H1 (cell line): Measurements from ENCODE around the gene ADAM23. TPM values are rescaled to one million over a fixed set of nuclear protein-coding genes. Genes with fewer than 3 reads are reported as not detected.

Source experiments
- CTCF ChIA-PET: fragments of 300-600 bp; sonication (Branson Sonifier 250); formaldehyde crosslinking; loops from one replicate; lab custom pipeline; 2021; ENCODE audit not compliant: partially characterized antibody; lab: Charles Lee
- POLR2A ChIA-PET: fragments of 300-600 bp; sonication (Branson Sonifier 250); formaldehyde crosslinking; loops from one replicate; lab custom pipeline; 2021; ENCODE audit warnings: inconsistent platforms; ENCODE audit not compliant: partially characterized antibody; lab: Charles Lee
- DNase-seq, 2 experiments: peaks; one replicate each; pipeline versions ENCODE4 v3.0.0 to v3.0.0-alpha.2; 2010 to 2022; ENCODE audit warnings: low spot score in 2 of 2, low read depth in 1 of 2, mixed read lengths in 1 of 2
- FAIRE-seq: peaks from 2 replicates; lab custom pipeline; 2011; peaks lifted over from hg19 to GRCh38; lab: Jason Lieb, UNC
- H2AFZ ChIP-seq: 2 replicates; pipeline ENCODE4 v1.8.1; 2012; ENCODE audit warnings: low read length, inconsistent platforms
- H2AK5ac ChIP-seq: 2 replicates; pipeline ENCODE4 v1.6.1; 2013; ENCODE audit warnings: low read depth, low read length
- H2BK120ac ChIP-seq: replicated peaks from 2 replicates; pipeline ENCODE3; 2013; ENCODE audit warnings: low read depth, low read length, inconsistent platforms
- H2BK12ac ChIP-seq: 2 replicates; pipeline ENCODE4 v1.6.1; 2013; ENCODE audit warnings: low read depth, low read length
- H2BK15ac ChIP-seq: 2 replicates; pipeline ENCODE4 v1.6.1; 2013; ENCODE audit warnings: low read length
- H2BK20ac ChIP-seq: 2 replicates; pipeline ENCODE4 v1.6.1; 2013; ENCODE audit warnings: low read length
- H2BK5ac ChIP-seq: 2 replicates; pipeline ENCODE4 v1.6.1; 2013; ENCODE audit warnings: low read depth, low read length
- H3K14ac ChIP-seq: 2 replicates; pipeline ENCODE4 v1.6.1; 2013; ENCODE audit warnings: inconsistent platforms; ENCODE audit not compliant: insufficient read length
- H3K18ac ChIP-seq: 2 replicates; pipeline ENCODE4 v1.6.1; 2013; ENCODE audit warnings: low read length; ENCODE audit errors: extremely low read depth
- H3K23ac ChIP-seq: 2 replicates; pipeline ENCODE4 v1.6.1; 2013; ENCODE audit warnings: inconsistent platforms; ENCODE audit not compliant: insufficient read length
- H3K23me2 ChIP-seq: 2 replicates; pipeline ENCODE4 v1.6.1; 2013; ENCODE audit warnings: low read depth, low read length
- H3K27ac ChIP-seq: 2 replicates; pipeline ENCODE4 v1.6.1; 2011; ENCODE audit warnings: low read depth, low read length, inconsistent platforms
- H3K27me3 ChIP-seq, 4 experiments: replicated peaks in 1 of 4; 1 replicate in 1 of 4; 2 replicates in 3 of 4; pipeline versions ENCODE4 v1.6.1 to v1.8.1; 2011 to 2013; ENCODE audit warnings: low read length in 3 of 4, mild to moderate bottlenecking in 3 of 4, inconsistent platforms in 2 of 4, mixed read lengths in 2 of 4, moderate library complexity in 1 of 4; ENCODE audit not compliant: control insufficient read depth in 3 of 4, insufficient read depth in 3 of 4; ENCODE audit errors: extremely low read depth in 1 of 4
- H3K36me3 ChIP-seq, 4 experiments: 2 replicates each; pipeline versions ENCODE4 v1.6.1 to v1.8.1; 2011 to 2013; ENCODE audit warnings: mild to moderate bottlenecking in 4 of 4, low read length in 3 of 4, moderate library complexity in 2 of 4, control low read depth in 1 of 4, inconsistent platforms in 1 of 4; ENCODE audit not compliant: insufficient read depth in 4 of 4, control insufficient read depth in 2 of 4
- H3K4ac ChIP-seq: replicated peaks from 2 replicates; pipeline ENCODE3; 2013; ENCODE audit warnings: low read length, low read depth, mixed read lengths, inconsistent platforms; ENCODE audit not compliant: insufficient read length
- H3K4me1 ChIP-seq, 4 experiments: replicated peaks in 1 of 4; 1 replicate in 1 of 4; 2 replicates in 3 of 4; pipeline versions ENCODE4 v1.6.1 to v1.8.1; 2011 to 2013; ENCODE audit warnings: low read length in 3 of 4, inconsistent platforms in 2 of 4, mixed read lengths in 1 of 4; ENCODE audit not compliant: insufficient read depth in 4 of 4, control insufficient read depth in 3 of 4
- H3K4me2 ChIP-seq, 2 experiments: 2 replicates each; pipeline versions ENCODE4 v1.6.1 to v1.8.1; 2011 to 2013; ENCODE audit warnings: low read depth in 2 of 2, low read length in 2 of 2, control low read depth in 1 of 2, inconsistent platforms in 1 of 2, mild to moderate bottlenecking in 1 of 2; ENCODE audit not compliant: insufficient read depth in 1 of 2
- H3K4me3 ChIP-seq, 4 experiments: fragments of 200-600, 300-600 bp in 1 of 4; sonication (generic), shearing (Covaris generic), sonication (Bioruptor Twin) in 1 of 4; 2 replicates each; pipeline versions ENCODE4 v1.5.1 to v1.8.1; 2011 to 2016; ENCODE audit warnings: low read length in 4 of 4, low read depth in 3 of 4, control low read depth in 2 of 4, inconsistent platforms in 2 of 4, mild to moderate bottlenecking in 2 of 4, mixed read lengths in 1 of 4, moderate library complexity in 1 of 4; ENCODE audit not compliant: insufficient read depth in 2 of 4; ENCODE audit errors: extremely low read depth in 1 of 4
- H3K56ac ChIP-seq: replicated peaks from 2 replicates; pipeline ENCODE3; 2013; ENCODE audit warnings: low read depth, mild to moderate bottlenecking, mixed read lengths, low read length, inconsistent platforms; ENCODE audit not compliant: insufficient read length
- H3K79me1 ChIP-seq: 2 replicates; pipeline ENCODE4 v1.6.1; 2013; ENCODE audit warnings: low read depth, low read length, control low read depth
- H3K79me2 ChIP-seq, 2 experiments: 2 replicates each; pipeline versions ENCODE4 v1.6.1 to v1.8.1; 2012 to 2013; ENCODE audit warnings: low read length in 2 of 2, mild to moderate bottlenecking in 2 of 2, inconsistent platforms in 1 of 2; ENCODE audit not compliant: insufficient read depth in 2 of 2, control insufficient read depth in 1 of 2
- H3K9ac ChIP-seq, 4 experiments: replicated peaks in 1 of 4; 1 replicate in 1 of 4; 2 replicates in 3 of 4; pipeline versions ENCODE4 v1.6.1 to v1.8.1; 2011 to 2013; ENCODE audit warnings: low read depth in 3 of 4, low read length in 3 of 4, control low read depth in 2 of 4, mild to moderate bottlenecking in 2 of 4, moderate library complexity in 2 of 4, inconsistent platforms in 1 of 4; ENCODE audit errors: extremely low read depth in 1 of 4
- H3K9me3 ChIP-seq, 2 experiments: 2 replicates each; pipeline versions ENCODE4 v1.6.1 to v1.8.1; 2012 to 2013; ENCODE audit warnings: mild to moderate bottlenecking in 2 of 2, moderate library complexity in 2 of 2, control low read depth in 1 of 2, inconsistent platforms in 1 of 2, low read depth in 1 of 2, low read length in 1 of 2, mixed read lengths in 1 of 2; ENCODE audit not compliant: insufficient read depth in 2 of 2
- H4K20me1 ChIP-seq, 2 experiments: replicated peaks in 1 of 2; 2 replicates each; pipeline versions ENCODE3 to v1.8.1; 2011 to 2013; ENCODE audit warnings: inconsistent platforms in 2 of 2, low read length in 2 of 2, mild to moderate bottlenecking in 1 of 2; ENCODE audit not compliant: insufficient read depth in 2 of 2, control insufficient read depth in 1 of 2
- H4K5ac ChIP-seq: 2 replicates; pipeline ENCODE4 v1.6.1; 2013; ENCODE audit warnings: low read length, low read depth, mixed read lengths, inconsistent platforms; ENCODE audit not compliant: insufficient read length
- H4K8ac ChIP-seq: 2 replicates; pipeline ENCODE4 v1.8.0; 2013; ENCODE audit warnings: mild to moderate bottlenecking, moderate library complexity, low read length, inconsistent platforms; ENCODE audit not compliant: insufficient read depth; ENCODE audit errors: extremely low read depth
- H4K91ac ChIP-seq: replicated peaks from 2 replicates; pipeline ENCODE3; 2013; ENCODE audit warnings: low read length, mixed read lengths, inconsistent platforms; ENCODE audit not compliant: insufficient read length
- BACH1 ChIP-seq: IDR thresholded peaks from 2 replicates; pipeline ENCODE4 v1.6.1; 2012; ENCODE audit warnings: low read length, improper control_type of control experiment
- CHD1 ChIP-seq: IDR thresholded peaks from 2 replicates; pipeline ENCODE4 v1.6.1; 2012; ENCODE audit warnings: low read depth, low read length, improper control_type of control experiment
- CTBP2 ChIP-seq: IDR thresholded peaks from 2 replicates; pipeline ENCODE4 v1.7.0; 2011; ENCODE audit warnings: borderline replicate concordance, mild to moderate bottlenecking, moderate library complexity, mixed read lengths, low read length; ENCODE audit not compliant: insufficient read depth, insufficient read length
- SP1 ChIP-seq: IDR thresholded peaks from 2 replicates; pipeline ENCODE4 v1.6.1; 2011; ENCODE audit warnings: low read depth, low read length
- WGBS, 2 experiments: shearing (Covaris generic) in 1 of 2; methylation state at CpG; one replicate each; pipeline versions ENCODE4 v1.1.6 to v1.1.7; 2013 to 2015; ENCODE audit warnings: low lambda C conversion rate in 2 of 2, mixed read lengths in 2 of 2, inconsistent platforms in 1 of 2, low coverage in 1 of 2, missing lambda C conversion rate in 1 of 2; ENCODE audit not compliant: insufficient replicate concordance in 2 of 2, insufficient coverage in 1 of 2, insufficient read length in 1 of 2; ENCODE audit errors: extremely low coverage in 1 of 2, missing lambda C conversion rate in 1 of 2; 5-methylcytosine and 5-hydroxymethylcytosine counted together
- polyA plus RNA-seq, 7 experiments: library from polyadenylated mRNA; depleted of rRNA in 3 of 7; stranded (reverse) in 5 of 7; unstranded in 2 of 7; fragments of >200 nt in 5 of 7; fragments of 200-250 nt in 2 of 7; gene quantifications; 1 replicate in 5 of 7; 2 replicates in 1 of 7; 4 replicates in 1 of 7; pipeline versions ENCODE4 v1.2.1 to v1.2.3, GENCODE V29; 2011 to 2013; ENCODE audit warnings: missing spikeins in 2 of 7, mixed read lengths in 2 of 7
- total RNA-seq: library from RNA; stranded (reverse); fragmentation: NEBNext Ultra II Directional; extraction: Animal tissue kit (Norgen Biotek cat#: 25700); gene quantifications from 2 replicates; pipeline ENCODE4 v1.2.1, GENCODE V29; 2021

Gene ADAM23
- total and polyA plus RNA-seq, 2 of the 8 experiments (the other 6 are each of a cell fraction or from before 2014, with no cell fraction given): 9.9 to 20.8 TPM

DNA sequence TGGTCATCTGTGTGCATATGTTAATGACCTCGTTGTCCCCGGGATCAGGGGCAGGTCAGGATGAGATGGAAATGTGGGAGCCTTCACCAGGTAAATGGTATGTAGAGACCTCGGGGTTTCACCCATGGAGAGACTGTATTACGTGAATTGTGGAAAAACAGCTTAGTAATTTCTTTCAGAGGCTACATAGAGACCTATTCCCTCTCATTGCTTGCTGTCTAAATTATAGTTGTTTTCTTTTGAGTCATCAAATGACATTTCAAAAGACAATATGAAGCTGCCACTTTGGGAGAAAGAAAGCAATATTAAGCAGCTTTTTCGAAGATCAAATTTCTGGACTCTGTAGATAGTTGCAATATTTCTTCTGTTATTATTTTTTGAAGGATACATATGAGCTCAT is 20.4 kb downstream of the ADAM23 start:
- Histone ChIP-seq H3K79me1 (peaks cover 2% of the 10 kb centered on the region; the same call in 1 of the 2 replicates), H3K14ac (no peak overlapping the region), H2AK5ac (0 out of 2 replicates have a peak overlapping the region, but pooled peaks have one; percentile 71), H3K23ac (no peak overlapping the region), H3K4me2 (no peak overlapping the region), H3K36me3 (peaks cover 0 to 6% (median 0%) of the 10 kb centered on the region in 4 experiments; a peak in 2 of 8 replicates), H3K23me2 (no peaks in the 10 kb centered on the region), H4K20me1 (no peaks in the 10 kb centered on the region), H3K4me1 (peaks cover 0 to 6% (median 3%) of the 10 kb centered on the region in 4 experiments; a peak in 4 of 7 replicates), H2BK12ac (no peak overlapping the region), H3K4me3 (no peak overlapping the region; a peak in 1 of 8 replicates), H3K9me3 (peaks cover 12 to 15% of the 10 kb centered on the region in 2 experiments), H3K27me3 (peaks cover 0 to 3% (median 0%) of the 10 kb centered on the region in 4 experiments; a peak in 1 of 7 replicates), H4K91ac (no peak overlapping the region), H2BK5ac (no peak overlapping the region), H3K56ac (no peak overlapping the region), H2BK120ac (no peak overlapping the region), H3K9ac (no peak overlapping the region), H3K4ac (no peak overlapping the region), H3K79me2 (no peaks in the 10 kb centered on the region), H2AFZ (no peak overlapping the region), H2BK15ac (no peak overlapping the region), H3K18ac (no peak overlapping the region; the same call in 1 of the 2 replicates), H3K27ac (no peak overlapping the region), H2BK20ac (no peak overlapping the region), H4K5ac (no peak overlapping the region), H4K8ac (no peak overlapping the region)
- ChIA-PET POLR2A (no interaction called here), CTCF (interaction anchor here (0.7 to 2.1 kb wide), 3 partner anchors 9 to 59 kb away, joined by 3 to 5 read pairs (median 4); no protein-coding TSS in a partner anchor)
- DNase-seq (no peak), FAIRE-seq (no peak)
- TF ChIP-seq CTBP2 (no peak), SP1 (no peak), BACH1 (no peak), CHD1 (no peak)
- 82% methylated on average over 5 of the region's 5 CpGs; no CpG with 5 or more reads in 1 of the 2 experiments for WGBS, 2 experiments
